GM12878 (cell line): Measurements from ENCODE around the gene CCDC181. TPM values are rescaled to one million over a fixed set of nuclear protein-coding genes. Genes with fewer than 3 reads are reported as not detected.

Source experiments
- CBX5 ChIP-seq: sonication (generic); IDR thresholded peaks from 2 replicates; pipeline ENCODE4 v1.6.1; 2016; ENCODE audit warnings: low read depth, moderate library complexity, mild to moderate bottlenecking, inconsistent platforms
- EED ChIP-seq: sonication (generic); IDR thresholded peaks from 2 replicates; pipeline ENCODE4 v1.6.1; 2016; ENCODE audit warnings: antibody characterized with exemption, low read depth
- FOS ChIP-seq: IDR thresholded peaks from 3 replicates; pipeline ENCODE4 v1.6.1; 2011; ENCODE audit warnings: borderline replicate concordance; ENCODE audit not compliant: insufficient read length; ENCODE audit errors: extremely low read depth
- HCFC1 ChIP-seq: fragments of 150-350 bp; IDR thresholded peaks from 2 replicates; pipeline ENCODE4 v1.6.1; 2014; ENCODE audit warnings: low read length
- IRF5 ChIP-seq: fragments of 450-650 bp; IDR thresholded peaks from 2 replicates; pipeline ENCODE4 v1.6.1; 2017; ENCODE audit warnings: borderline replicate concordance
- NBN ChIP-seq: fragments of 450-650 bp; IDR thresholded peaks from 2 replicates; pipeline ENCODE4 v1.6.1; 2016
- NFXL1 ChIP-seq: fragments of 450-650 bp; IDR thresholded peaks from 2 replicates; pipeline ENCODE4 v1.6.1; 2017; ENCODE audit warnings: antibody characterized with exemption, mild to moderate bottlenecking, borderline replicate concordance
- RAD51 ChIP-seq: fragments of 450-650 bp; IDR thresholded peaks from 2 replicates; pipeline ENCODE4 v1.6.1; 2016; ENCODE audit warnings: moderate library complexity, mild to moderate bottlenecking, inconsistent platforms
- RELB ChIP-seq: fragments of 450-650 bp; IDR thresholded peaks from 2 replicates; pipeline ENCODE4 v1.6.1; 2017; ENCODE audit warnings: low read depth, mild to moderate bottlenecking, moderate library complexity
- SMAD1 ChIP-seq: fragments of 450-650 bp; IDR thresholded peaks from 2 replicates; pipeline ENCODE4 v1.6.1; 2018; ENCODE audit warnings: mild to moderate bottlenecking, low read depth; ENCODE audit not compliant: partially characterized antibody
- SMC3 ChIP-seq: IDR thresholded peaks from 2 replicates; pipeline ENCODE4 v1.6.1; 2011; ENCODE audit warnings: low read length, improper control_type of control experiment, borderline replicate concordance
- SP1 ChIP-seq: IDR thresholded peaks from one replicate; pipeline ENCODE4 v1.6.1; 2011; ENCODE audit warnings: low read depth, low read length
- SRF ChIP-seq, 2 experiments: IDR thresholded peaks; 2 replicates each; pipeline ENCODE4 v1.6.1; 2011; ENCODE audit warnings: low read depth in 2 of 2, low read length in 2 of 2, mild to moderate bottlenecking in 1 of 2, moderate library complexity in 1 of 2
- TCF12 ChIP-seq: IDR thresholded peaks from 2 replicates; pipeline ENCODE4 v1.6.1; 2011; ENCODE audit warnings: low read depth, mild to moderate bottlenecking, low read length
- WRNIP1 ChIP-seq: IDR thresholded peaks from 2 replicates; pipeline ENCODE4 v1.6.1; 2011; ENCODE audit warnings: low read depth, low read length, improper control_type of control experiment, borderline replicate concordance
- YY1 ChIP-seq: IDR thresholded peaks from 2 replicates; pipeline ENCODE4 v1.6.1; 2011; ENCODE audit warnings: low read depth, mild to moderate bottlenecking, low read length
- ZBTB40 ChIP-seq: fragments of 450-650 bp; IDR thresholded peaks from 2 replicates; pipeline ENCODE4 v1.6.1; 2016; ENCODE audit warnings: mild to moderate bottlenecking, moderate library complexity, borderline replicate concordance
- polyA plus RNA-seq, 11 experiments: library from polyadenylated mRNA; depleted of rRNA in 4 of 11; unstranded in 6 of 11; stranded (reverse) in 5 of 11; fragments of >200 nt; fragmentation: Nextera tagmentation in 4 of 11; fragmentation: Illumina TruSeq in 1 of 11; extraction: Ambion mirVana in 4 of 11; extraction: Trizol in 1 of 11; gene quantifications; 1 replicate in 1 of 11; 2 replicates in 10 of 11; pipeline versions ENCODE4 v1.2.1 to v1.2.3, GENCODE V29; 2011 to 2016; ENCODE audit warnings: inconsistent platforms in 2 of 11, missing spikeins in 2 of 11, low read depth in 1 of 11
- total RNA-seq, 4 experiments: library from RNA; depleted of rRNA in 3 of 4; stranded (reverse); fragments of >200 nt in 3 of 4; fragmentation: Illumina TruSeq in 1 of 4; extraction: Trizol in 1 of 4; gene quantifications; 2 replicates each; pipeline versions ENCODE4 v1.2.1 to v1.2.3, GENCODE V29; 2013 to 2021
- TF ChIP-seq, protein P1 (sequence below): fragments of 450-650 bp; IDR thresholded peaks from 2 replicates; pipeline ENCODE4 v1.6.1; 2017; ENCODE audit warnings: mild to moderate bottlenecking, moderate library complexity
- TF ChIP-seq, protein P2 (sequence below): IDR thresholded peaks from 2 replicates; pipeline ENCODE4 v1.6.1; 2012; ENCODE audit warnings: low read depth, low read length, improper control_type of control experiment

CCDC181 gene
- total and polyA plus RNA-seq, 10 of the 15 experiments (the other 5 are each of a cell fraction or from before 2014, with no cell fraction given): not detected

DNA sequence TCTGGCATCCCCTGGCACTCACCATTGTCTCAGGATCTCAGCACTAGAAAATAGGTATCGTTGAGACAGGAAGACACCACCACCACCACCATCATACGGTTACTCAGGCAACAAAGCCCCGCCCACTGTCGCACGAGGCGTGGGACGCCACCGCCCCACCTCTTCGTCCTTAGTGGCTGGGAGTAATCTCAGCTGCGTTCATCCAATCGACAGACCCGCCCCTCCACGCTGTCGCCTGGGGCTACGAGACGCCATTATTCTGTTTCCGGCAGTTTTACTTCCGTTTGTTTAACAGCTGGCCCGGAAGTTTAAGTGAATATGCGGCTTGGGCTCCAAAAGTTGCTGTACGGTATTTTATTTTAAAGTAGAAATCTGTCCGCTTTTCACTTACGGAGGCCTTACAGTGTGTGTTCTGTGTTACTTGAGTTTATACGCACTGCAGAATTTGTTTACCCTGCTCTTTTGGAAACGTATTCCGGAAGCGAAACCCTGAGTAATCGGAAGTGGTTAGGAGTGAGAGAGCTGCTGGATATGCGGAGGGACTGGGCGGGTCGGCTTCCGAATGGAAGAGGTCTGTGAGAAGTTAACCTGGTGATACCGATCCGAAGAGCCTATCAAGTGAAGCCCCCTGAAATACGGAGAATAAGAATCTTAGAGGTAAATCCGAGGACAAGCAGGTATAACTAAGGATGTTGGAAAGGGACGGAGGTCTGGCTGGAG lies 59.4 kb downstream of the CCDC181 start, which contains the start of the genes BLZF1 and NME7 (continued):
- TF ChIP-seq, protein P1, sequence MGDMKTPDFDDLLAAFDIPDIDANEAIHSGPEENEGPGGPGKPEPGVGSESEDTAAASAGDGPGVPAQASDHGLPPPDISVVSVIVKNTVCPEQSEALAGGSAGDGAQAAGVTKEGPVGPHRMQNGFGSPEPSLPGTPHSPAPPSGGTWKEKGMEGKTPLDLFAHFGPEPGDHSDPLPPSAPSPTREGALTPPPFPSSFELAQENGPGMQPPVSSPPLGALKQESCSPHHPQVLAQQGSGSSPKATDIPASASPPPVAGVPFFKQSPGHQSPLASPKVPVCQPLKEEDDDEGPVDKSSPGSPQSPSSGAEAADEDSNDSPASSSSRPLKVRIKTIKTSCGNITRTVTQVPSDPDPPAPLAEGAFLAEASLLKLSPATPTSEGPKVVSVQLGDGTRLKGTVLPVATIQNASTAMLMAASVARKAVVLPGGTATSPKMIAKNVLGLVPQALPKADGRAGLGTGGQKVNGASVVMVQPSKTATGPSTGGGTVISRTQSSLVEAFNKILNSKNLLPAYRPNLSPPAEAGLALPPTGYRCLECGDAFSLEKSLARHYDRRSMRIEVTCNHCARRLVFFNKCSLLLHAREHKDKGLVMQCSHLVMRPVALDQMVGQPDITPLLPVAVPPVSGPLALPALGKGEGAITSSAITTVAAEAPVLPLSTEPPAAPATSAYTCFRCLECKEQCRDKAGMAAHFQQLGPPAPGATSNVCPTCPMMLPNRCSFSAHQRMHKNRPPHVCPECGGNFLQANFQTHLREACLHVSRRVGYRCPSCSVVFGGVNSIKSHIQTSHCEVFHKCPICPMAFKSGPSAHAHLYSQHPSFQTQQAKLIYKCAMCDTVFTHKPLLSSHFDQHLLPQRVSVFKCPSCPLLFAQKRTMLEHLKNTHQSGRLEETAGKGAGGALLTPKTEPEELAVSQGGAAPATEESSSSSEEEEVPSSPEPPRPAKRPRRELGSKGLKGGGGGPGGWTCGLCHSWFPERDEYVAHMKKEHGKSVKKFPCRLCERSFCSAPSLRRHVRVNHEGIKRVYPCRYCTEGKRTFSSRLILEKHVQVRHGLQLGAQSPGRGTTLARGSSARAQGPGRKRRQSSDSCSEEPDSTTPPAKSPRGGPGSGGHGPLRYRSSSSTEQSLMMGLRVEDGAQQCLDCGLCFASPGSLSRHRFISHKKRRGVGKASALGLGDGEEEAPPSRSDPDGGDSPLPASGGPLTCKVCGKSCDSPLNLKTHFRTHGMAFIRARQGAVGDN: peak; percentile 25; the same call in 1 of the 2 replicates
- peak; percentile 27; the same call in 1 of the 2 replicates for TF ChIP-seq TCF12
- 0 out of 2 replicates have a peak, but pooled peaks have one; percentile 54 for TF ChIP-seq WRNIP1
- no peak for TF ChIP-seq IRF5
- TF ChIP-seq, protein P2, sequence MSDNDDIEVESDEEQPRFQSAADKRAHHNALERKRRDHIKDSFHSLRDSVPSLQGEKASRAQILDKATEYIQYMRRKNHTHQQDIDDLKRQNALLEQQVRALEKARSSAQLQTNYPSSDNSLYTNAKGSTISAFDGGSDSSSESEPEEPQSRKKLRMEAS: peak; percentile 73
- 0 out of 2 replicates have a peak, but pooled peaks have one; percentile 64 for TF ChIP-seq NBN
- no peak for TF ChIP-seq RAD51
- TF ChIP-seq SP1: peak; percentile 78
- peak; percentile 98 for TF ChIP-seq ZBTB40
- TF ChIP-seq NFXL1: no peak
- TF ChIP-seq SMC3: no peak
- peak; percentile 59 for TF ChIP-seq RELB
- TF ChIP-seq EED: peak; percentile 75
- peak; percentile 85 for TF ChIP-seq YY1
- TF ChIP-seq SMAD1: no peak
- no peak for TF ChIP-seq CBX5
- TF ChIP-seq SRF (IDR thresholded peaks at IDR 0.05; ENCODE audit: low read depth in 2 of 2, low read length in 2 of 2): 0 out of 4 replicates have a peak, but pooled peaks of 1 of the 2 experiments have one; percentile 5
- peak; percentile 55; the same call in 1 of the 2 replicates for TF ChIP-seq HCFC1
- no peak for TF ChIP-seq FOS
